Left ventricle myocardium inferior (tissue), 1 donor: Measurements from ENCODE around the gene ANKRD10. TPM values are rescaled to one million over a fixed set of nuclear protein-coding genes. Genes with fewer than 3 reads are reported as not detected.

Source experiments
- DNase-seq: peaks from one replicate; pipeline ENCODE4 v3.0.0-alpha.2; 2020
- H3K27ac ChIP-seq: fragments of 200-600 bp; replicated peaks from 2 replicates; pipeline ENCODE4 v1.8.0; 2021
- H3K27me3 ChIP-seq: fragments of 200-600 bp; 2 replicates; pipeline ENCODE4 v1.8.0; 2021; ENCODE audit warnings: low read depth
- H3K36me3 ChIP-seq: fragments of 200-600 bp; 2 replicates; pipeline ENCODE4 v1.8.0; 2021
- H3K4me1 ChIP-seq: fragments of 200-600 bp; 2 replicates; pipeline ENCODE4 v1.8.0; 2021
- H3K4me3 ChIP-seq: fragments of 200-600 bp; 2 replicates; pipeline ENCODE4 v1.8.0; 2021; ENCODE audit warnings: mild to moderate bottlenecking, moderate library complexity
- H3K9me3 ChIP-seq: fragments of 200-600 bp; replicated peaks from 2 replicates; pipeline ENCODE4 v1.8.0; 2021
- CTCF ChIP-seq: fragments of 200-600 bp; IDR thresholded peaks from 2 replicates; pipeline ENCODE4 v1.8.0; 2021; ENCODE audit warnings: antibody characterized with exemption, mild to moderate bottlenecking, borderline replicate concordance
- intact Hi-C: fragments of 100-400 bp; cut with micrococcal nuclease; formaldehyde crosslinking; loops from one replicate; pipeline ENCODE4 v1.11.0; 2022
- total RNA-seq: library from RNA; stranded (reverse); fragmentation: NEBNext Ultra II Directional; extraction: Animal tissue kit (Norgen Biotek cat#: 25700); gene quantifications from one replicate; pipeline ENCODE4 v1.2.1, GENCODE V29; 2021
- donor health status: DM: no; HTN: yes; CAD: no; lungs with severe emphysema.

The ANKRD10 gene
- total RNA-seq, 1 donor from 2014 or later = 45.9 TPM

- peaks cover 22% of the 10 kb centered on the region for H3K27me3 ChIP-seq
- no peak for TF ChIP-seq CTCF
- DNase-seq = no peak
- H3K4me1 ChIP-seq = no peaks in the 10 kb centered on the region
- H3K36me3 ChIP-seq = no peaks in the 10 kb centered on the region
- peaks cover 12% of the 10 kb centered on the region for H3K9me3 ChIP-seq
- intact Hi-C loops = no loop called here
- H3K27ac ChIP-seq = no peak overlapping the region
- H3K4me3 ChIP-seq = no peak overlapping the region
Measured at GRCh38 chr13:110853235-110853721, 61.6 kb downstream of the ANKRD10 start.

- intact Hi-C loops = no loop called here
- no peak for TF ChIP-seq CTCF
- no peaks in the 10 kb centered on the region for H3K36me3 ChIP-seq
- H3K4me3 ChIP-seq = no peak overlapping the region
- DNase-seq = no peak
- no peak overlapping the region for H3K27ac ChIP-seq
- no peaks in the 10 kb centered on the region for H3K4me1 ChIP-seq
- peaks cover 34% of the 10 kb centered on the region for H3K27me3 ChIP-seq
- no peaks in the 10 kb centered on the region for H3K9me3 ChIP-seq
Measured at GRCh38 chr13:110850840-110851239, 64.0 kb downstream of the ANKRD10 start.

DNA sequence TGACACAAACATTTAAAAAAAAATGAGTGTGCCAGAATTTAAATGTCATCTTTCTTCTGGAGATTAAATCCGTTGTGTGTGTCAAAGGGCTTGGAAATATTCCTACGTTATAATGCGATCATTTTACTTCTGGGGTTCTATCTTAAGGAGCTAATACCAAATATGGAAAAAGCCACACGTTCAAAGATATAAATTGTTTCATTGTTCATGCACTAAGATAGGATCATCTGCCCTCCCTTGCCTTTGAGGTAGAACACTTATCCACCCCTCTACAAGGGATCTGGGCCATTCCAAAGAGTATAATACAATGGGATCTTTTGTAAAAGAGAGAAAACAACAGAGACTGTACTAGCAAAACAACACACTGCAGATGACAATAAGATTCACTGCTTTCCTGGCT lies 64.9 kb downstream of the ANKRD10 start:
- Histone ChIP-seq H3K4me3 (no peak overlapping the region), H3K4me1 (no peaks in the 10 kb centered on the region), H3K27me3 (peaks cover 42% of the 10 kb centered on the region), H3K27ac (no peak overlapping the region), H3K36me3 (no peaks in the 10 kb centered on the region), H3K9me3 (no peaks in the 10 kb centered on the region)
- TF ChIP-seq CTCF = no peak
- no peak for DNase-seq
- intact Hi-C loops = no loop called here

GRCh38 chr13:110845520-110845919 lies 69.3 kb downstream of the ANKRD10 start:
- Histone ChIP-seq H3K36me3 (no peaks in the 10 kb centered on the region), H3K27me3 (peaks cover 76% of the 10 kb centered on the region), H3K4me1 (no peaks in the 10 kb centered on the region), H3K27ac (no peak overlapping the region), H3K9me3 (no peaks in the 10 kb centered on the region), H3K4me3 (no peak overlapping the region)
- intact Hi-C loops = no loop called here
- no peak for DNase-seq
- no peak for TF ChIP-seq CTCF

DNA sequence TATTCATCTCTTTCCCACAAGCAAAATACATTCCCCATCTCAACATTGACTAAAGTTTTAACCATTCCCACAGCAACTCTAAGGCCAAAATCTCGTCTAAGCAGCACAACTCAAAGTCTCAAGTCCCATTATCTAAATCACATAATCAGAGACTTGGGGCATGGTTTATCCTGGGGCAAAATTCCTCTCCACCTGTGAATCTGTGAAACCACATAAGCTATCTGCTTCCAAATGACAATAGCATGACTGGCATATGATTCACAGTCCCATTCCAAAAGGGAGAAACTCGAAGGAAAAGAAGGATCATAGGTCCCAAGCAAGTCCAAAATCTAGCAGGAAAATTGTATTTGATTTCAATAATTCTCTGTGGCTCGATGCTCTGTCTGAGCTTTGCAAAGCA lies 73.0 kb downstream of the ANKRD10 start:
- Histone ChIP-seq H3K27me3 (peaks cover 54% of the 10 kb centered on the region), H3K9me3 (no peaks in the 10 kb centered on the region), H3K27ac (no peak overlapping the region), H3K4me3 (no peak overlapping the region), H3K36me3 (no peaks in the 10 kb centered on the region), H3K4me1 (no peaks in the 10 kb centered on the region)
- no peak for DNase-seq
- TF ChIP-seq CTCF = no peak
- intact Hi-C loops = no loop called here

DNA sequence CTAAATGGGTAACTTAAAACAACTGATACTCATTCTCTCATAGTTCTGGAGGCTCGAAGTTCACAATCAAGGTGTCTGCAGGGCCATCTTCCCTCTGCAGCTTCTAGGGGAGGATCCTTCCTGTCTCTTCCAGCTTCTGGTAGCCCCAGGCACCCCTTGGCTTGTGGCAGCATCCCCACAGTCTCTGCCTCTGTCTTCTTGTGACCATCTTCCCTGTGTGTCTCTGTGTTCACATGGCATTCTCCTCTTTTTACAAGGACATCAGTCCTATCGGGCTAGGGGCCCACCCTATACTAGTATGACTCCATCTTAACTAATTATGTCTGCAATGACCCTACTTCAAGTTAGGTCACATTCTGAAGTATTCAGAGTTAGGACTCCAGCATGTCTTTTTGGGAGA lies 73.5 kb downstream of the ANKRD10 start:
- TF ChIP-seq CTCF = no peak
- Histone ChIP-seq H3K4me1 (no peaks in the 10 kb centered on the region), H3K9me3 (no peaks in the 10 kb centered on the region), H3K36me3 (no peaks in the 10 kb centered on the region), H3K4me3 (no peak overlapping the region), H3K27ac (no peak overlapping the region), H3K27me3 (peaks cover 51% of the 10 kb centered on the region)
- intact Hi-C loops = no loop called here
- no peak for DNase-seq
